Measurements from ENCODE around the gene KIR2DL4. TPM values are rescaled to one million over a fixed set of nuclear protein-coding genes. Genes with fewer than 3 reads are reported as not detected.
"Not testable (repeated sequence)": the region's sequence is repeated elsewhere in the genome, so short reads cannot be mapped to it uniquely, and the experiment has no call there.

The KIR2DL4 gene
- total RNA-seq, 1 experiment from 2014 or later = not detected

DNA sequence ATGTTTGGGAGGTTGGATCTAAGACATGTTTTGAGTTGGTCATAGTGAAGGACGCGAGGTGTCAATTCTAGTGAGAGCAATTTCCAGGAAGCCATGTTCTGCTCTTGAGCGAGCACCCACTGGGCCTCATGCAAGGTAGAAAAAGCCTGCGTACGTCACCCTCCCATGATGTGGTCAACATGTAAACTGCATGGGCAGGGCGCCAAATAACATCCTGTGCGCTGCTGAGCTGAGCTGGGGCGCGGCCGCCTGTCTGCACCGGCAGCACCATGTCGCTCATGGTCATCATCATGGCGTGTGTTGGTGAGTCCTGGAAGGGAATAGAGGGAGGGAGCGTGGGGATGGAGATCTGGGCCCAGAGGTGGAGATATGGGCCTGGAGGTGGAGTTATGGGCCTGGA, 29.1 kb downstream of the KIR2DL4 start, which contains the start of gene KIR2DS4:
Gene KIR2DS4, plus strand, starts transcription at position 181 of the 400 bp plus-strand sequence.
- H3K27me3 ChIP-seq (ENCODE audit: control insufficient read depth, insufficient read depth, low read length); DNase-seq (ENCODE audit: low read depth, low spot score); H3K36me3 ChIP-seq (ENCODE audit: control insufficient read depth, insufficient read depth, low read length); POLR2A ChIA-PET; H3K4me1 ChIP-seq (ENCODE audit: control insufficient read depth, insufficient read depth, low read length); BruUV-seq (replicated peaks); H3K4me3 ChIP-seq (ENCODE audit: low read depth in 2 of 2, low read length in 2 of 2); CTCF ChIA-PET; H3K9me3 ChIP-seq (ENCODE audit: control insufficient read depth, insufficient read depth, low read depth, low read length); H3K27ac ChIP-seq (ENCODE audit: low read length); in situ Hi-C loops (cut with HindIII; ENCODE audit: low pct_unique_long_range_greater_than_20kb, low sequenced_read_pairs); ATAC-seq: not testable (repeated sequence)
- intact Hi-C loops (cut with micrococcal nuclease; ENCODE audit: unreplicated experiment) = loop anchor here (5.0 kb wide), 1 partner anchor 60 kb away; no protein-coding TSS in a partner anchor

- H3K4me1 ChIP-seq (ENCODE audit: control insufficient read depth, insufficient read depth, low read length); POLR2A ChIA-PET; BruUV-seq (replicated peaks); H3K27ac ChIP-seq (ENCODE audit: low read length); DNase-seq (ENCODE audit: low read depth, low spot score); H3K9me3 ChIP-seq (ENCODE audit: control insufficient read depth, insufficient read depth, low read depth, low read length); in situ Hi-C loops (cut with HindIII; ENCODE audit: low pct_unique_long_range_greater_than_20kb, low sequenced_read_pairs); H3K4me3 ChIP-seq (ENCODE audit: low read depth in 2 of 2, low read length in 2 of 2); H3K36me3 ChIP-seq (ENCODE audit: control insufficient read depth, insufficient read depth, low read length); intact Hi-C loops (cut with micrococcal nuclease; ENCODE audit: unreplicated experiment); ATAC-seq; H3K27me3 ChIP-seq (ENCODE audit: control insufficient read depth, insufficient read depth, low read length); CTCF ChIA-PET: not testable (repeated sequence)
These were observed 31.7 kb downstream of the KIR2DL4 start for GRCh38 chr19:54835126-54835525.

DNA sequence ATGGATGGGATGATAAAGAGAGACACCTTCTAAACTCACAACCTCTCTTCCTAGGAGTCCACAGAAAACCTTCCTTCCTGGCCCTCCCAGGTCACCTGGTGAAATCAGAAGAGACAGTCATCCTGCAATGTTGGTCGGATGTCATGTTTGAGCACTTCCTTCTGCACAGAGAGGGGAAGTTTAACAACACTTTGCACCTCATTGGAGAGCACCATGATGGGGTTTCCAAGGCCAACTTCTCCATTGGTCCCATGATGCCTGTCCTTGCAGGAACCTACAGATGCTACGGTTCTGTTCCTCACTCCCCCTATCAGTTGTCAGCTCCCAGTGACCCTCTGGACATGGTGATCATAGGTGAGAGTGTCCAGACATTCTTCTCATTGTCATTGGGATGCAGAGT, 34.1 kb downstream of the KIR2DL4 start:
- BruUV-seq (replicated peaks); ATAC-seq; POLR2A ChIA-PET; DNase-seq (ENCODE audit: low read depth, low spot score); H3K27ac ChIP-seq (ENCODE audit: low read length); intact Hi-C loops (cut with micrococcal nuclease; ENCODE audit: unreplicated experiment); H3K9me3 ChIP-seq (ENCODE audit: control insufficient read depth, insufficient read depth, low read depth, low read length); H3K4me3 ChIP-seq (ENCODE audit: low read depth in 2 of 2, low read length in 2 of 2); H3K36me3 ChIP-seq (ENCODE audit: control insufficient read depth, insufficient read depth, low read length); H3K4me1 ChIP-seq (ENCODE audit: control insufficient read depth, insufficient read depth, low read length); H3K27me3 ChIP-seq (ENCODE audit: control insufficient read depth, insufficient read depth, low read length); CTCF ChIA-PET; in situ Hi-C loops (cut with HindIII; ENCODE audit: low pct_unique_long_range_greater_than_20kb, low sequenced_read_pairs): not testable (repeated sequence)

GRCh38 chr19:54843171-54843570, 39.8 kb downstream of the KIR2DL4 start:
- H3K27ac ChIP-seq (ENCODE audit: low read length); DNase-seq (ENCODE audit: low read depth, low spot score); POLR2A ChIA-PET; ATAC-seq; H3K36me3 ChIP-seq (ENCODE audit: control insufficient read depth, insufficient read depth, low read length); H3K4me1 ChIP-seq (ENCODE audit: control insufficient read depth, insufficient read depth, low read length); BruUV-seq (replicated peaks); H3K27me3 ChIP-seq (ENCODE audit: control insufficient read depth, insufficient read depth, low read length); intact Hi-C loops (cut with micrococcal nuclease; ENCODE audit: unreplicated experiment); CTCF ChIA-PET; H3K4me3 ChIP-seq (ENCODE audit: low read depth in 2 of 2, low read length in 2 of 2); H3K9me3 ChIP-seq (ENCODE audit: control insufficient read depth, insufficient read depth, low read depth, low read length); in situ Hi-C loops (cut with HindIII; ENCODE audit: low pct_unique_long_range_greater_than_20kb, low sequenced_read_pairs): not testable (repeated sequence)

- CTCF ChIA-PET = interaction anchor here (0.7 kb wide), 1 partner anchor 130 kb away, joined by 3 read pairs; no protein-coding TSS in a partner anchor
- BruUV-seq (replicated peaks); intact Hi-C loops (cut with micrococcal nuclease; ENCODE audit: unreplicated experiment); H3K9me3 ChIP-seq (ENCODE audit: control insufficient read depth, insufficient read depth, low read depth, low read length); H3K36me3 ChIP-seq (ENCODE audit: control insufficient read depth, insufficient read depth, low read length); ATAC-seq; H3K27ac ChIP-seq (ENCODE audit: low read length); POLR2A ChIA-PET; DNase-seq (ENCODE audit: low read depth, low spot score); H3K27me3 ChIP-seq (ENCODE audit: control insufficient read depth, insufficient read depth, low read length); H3K4me1 ChIP-seq (ENCODE audit: control insufficient read depth, insufficient read depth, low read length); H3K4me3 ChIP-seq (ENCODE audit: low read depth in 2 of 2, low read length in 2 of 2); in situ Hi-C loops (cut with HindIII; ENCODE audit: low pct_unique_long_range_greater_than_20kb, low sequenced_read_pairs): not testable (repeated sequence)
These were observed 46.7 kb downstream of the KIR2DL4 start, which contains the start of gene KIR3DL2 for GRCh38 chr19:54850061-54850640. KIR3DL2 (plus strand) TSS chr19:54850443; CDS start chr19:54850476, 33 bp downstream.

Data from Panc1 (cell line).